ENCODE data around the gene PACSIN2. TPM values are rescaled to one million over a fixed set of nuclear protein-coding genes. Genes with fewer than 3 reads are reported as not detected.
A peak's percentile ranks its signal among the peaks of the same experiment; 100 is the strongest.

Gene PACSIN2
- total and polyA plus RNA-seq, 2 of the 13 experiments (the other 11 are each of a cell fraction or from before 2014, with no cell fraction given): 54.1 to 68.8 TPM

- TF ChIP-seq USF2 (IDR thresholded peaks at IDR 0.05; ENCODE audit: low read depth, low read length) (no peak), USF2 (CRISPR knock-in tag; IDR thresholded peaks at IDR 0.05; ENCODE audit: borderline replicate concordance) (no peak), ZNF567 (CRISPR knock-in tag; IDR thresholded peaks at IDR 0.05; ENCODE audit: borderline replicate concordance) (0 out of 2 replicates have a peak, but pooled peaks have one; percentile 63), CEBPG (CRISPR knock-in tag; IDR thresholded peaks at IDR 0.05) (peak; percentile 99), SMARCC2 (IDR thresholded peaks at IDR 0.05) (no peak), SRSF4 (IDR thresholded peaks at IDR 0.05; ENCODE audit: low read depth, low read length, poor library complexity, severe bottlenecking) (no peak), KLF6 (CRISPR knock-in tag; IDR thresholded peaks at IDR 0.05) (0 out of 2 replicates have a peak, but pooled peaks have one; percentile 56), ZBTB33 (CRISPR knock-in tag; IDR thresholded peaks at IDR 0.05) (0 out of 2 replicates have a peak, but pooled peaks have one; percentile 32), STAT6 (CRISPR knock-in tag; IDR thresholded peaks at IDR 0.05; ENCODE audit: borderline replicate concordance) (peak; percentile 70; the same call in 1 of the 2 replicates), ZNF292 (CRISPR knock-in tag; IDR thresholded peaks at IDR 0.05; ENCODE audit: borderline replicate concordance, low read depth) (peak; percentile 98), EZH2 (conservative IDR thresholded peaks at IDR 0.05; ENCODE audit: low read depth, low read length) (no peak), ZNF441 (CRISPR knock-in tag; IDR thresholded peaks at IDR 0.05; ENCODE audit: borderline replicate concordance) (no peak; the same call in 1 of the 2 replicates), THYN1 (CRISPR knock-in tag; IDR thresholded peaks at IDR 0.05; ENCODE audit: borderline replicate concordance, low read depth) (no peak), THAP9 (CRISPR knock-in tag; IDR thresholded peaks at IDR 0.05; ENCODE audit: borderline replicate concordance) (no peak), PHF8 (CRISPR knock-in tag; IDR thresholded peaks at IDR 0.05) (0 out of 2 replicates have a peak, but pooled peaks have one; percentile 25), HOMEZ (CRISPR knock-in tag; IDR thresholded peaks at IDR 0.05; ENCODE audit: low read depth) (peak; percentile 69; the same call in 1 of the 2 replicates)
Observed at GRCh38 chr22:42959576-42960509, 55.1 kb downstream of the PACSIN2 start (continued).
